H9 (cell line): ENCODE data around the gene WDR91. TPM values are rescaled to one million over a fixed set of nuclear protein-coding genes. Genes with fewer than 3 reads are reported as not detected.

Source experiments
- DNase-seq: peaks from one replicate; pipeline ENCODE4 v3.0.0-alpha.2; 2017
- H2AFZ ChIP-seq: one replicate; pipeline ENCODE4 v1.6.1; 2013; ENCODE audit warnings: mild to moderate bottlenecking, low read length, control low read depth, moderate library complexity
- H2AK5ac ChIP-seq: 2 replicates; pipeline ENCODE4 v1.6.1; 2013; ENCODE audit warnings: low read length, control low read depth, mixed read lengths; ENCODE audit not compliant: insufficient read length
- H2BK120ac ChIP-seq: one replicate; pipeline ENCODE4 v1.6.1; 2013; ENCODE audit warnings: low read depth, mild to moderate bottlenecking, low read length, control low read depth, inconsistent platforms; ENCODE audit not compliant: poor library complexity, severe bottlenecking
- H2BK12ac ChIP-seq: 2 replicates; pipeline ENCODE4 v1.6.1; 2013; ENCODE audit warnings: low read length, control low read depth, mixed read lengths, low read depth; ENCODE audit not compliant: insufficient read length
- H2BK15ac ChIP-seq: 2 replicates; pipeline ENCODE4 v1.6.1; 2013; ENCODE audit warnings: low read depth, low read length, control low read depth
- H2BK20ac ChIP-seq: one replicate; pipeline ENCODE4 v1.6.1; 2013; ENCODE audit warnings: low read depth, mild to moderate bottlenecking, low read length, control low read depth, inconsistent platforms; ENCODE audit not compliant: poor library complexity, severe bottlenecking
- H2BK5ac ChIP-seq: 2 replicates; pipeline ENCODE4 v1.6.1; 2013; ENCODE audit warnings: low read length, control low read depth, mixed read lengths; ENCODE audit not compliant: insufficient read length
- H3K14ac ChIP-seq: 2 replicates; pipeline ENCODE4 v1.6.1; 2013; ENCODE audit warnings: low read length, control low read depth; ENCODE audit not compliant: insufficient read depth
- H3K18ac ChIP-seq: 2 replicates; pipeline ENCODE4 v1.6.1; 2013; ENCODE audit warnings: low read depth, mild to moderate bottlenecking, mixed read lengths, low read length, control low read depth; ENCODE audit not compliant: insufficient read length
- H3K23ac ChIP-seq: 2 replicates; pipeline ENCODE4 v1.6.1; 2013; ENCODE audit warnings: low read length, control low read depth, mixed read lengths, low read depth; ENCODE audit not compliant: insufficient read length
- H3K23me2 ChIP-seq: 2 replicates; pipeline ENCODE4 v1.6.1; 2013; ENCODE audit warnings: low read depth, mild to moderate bottlenecking, mixed read lengths, low read length, control low read depth; ENCODE audit not compliant: insufficient read length, poor library complexity, severe bottlenecking
- H3K27ac ChIP-seq: 2 replicates; pipeline ENCODE4 v1.5.1; 2013; ENCODE audit warnings: low read length, control low read depth, mixed read lengths, low read depth; ENCODE audit not compliant: insufficient read length
- H3K27me3 ChIP-seq: 2 replicates; pipeline ENCODE4 v1.6.1; 2013; ENCODE audit warnings: low read length, control low read depth, inconsistent platforms; ENCODE audit not compliant: insufficient read depth
- H3K4ac ChIP-seq: 2 replicates; pipeline ENCODE4 v1.6.1; 2013; ENCODE audit warnings: low read depth, mild to moderate bottlenecking, control low read depth, inconsistent platforms, low read length, moderate library complexity
- H3K4me1 ChIP-seq: 2 replicates; pipeline ENCODE4 v1.6.1; 2013; ENCODE audit warnings: low read length, control low read depth, inconsistent platforms; ENCODE audit not compliant: insufficient read depth
- H3K4me2 ChIP-seq: 2 replicates; pipeline ENCODE4 v1.6.1; 2013; ENCODE audit warnings: low read length, control low read depth, mixed read lengths; ENCODE audit not compliant: insufficient read length, insufficient read depth
- H3K56ac ChIP-seq: 2 replicates; pipeline ENCODE4 v1.6.1; 2013; ENCODE audit warnings: low read depth, mild to moderate bottlenecking, mixed read lengths, low read length, control low read depth; ENCODE audit not compliant: insufficient read length
- H3K79me1 ChIP-seq: 2 replicates; pipeline ENCODE4 v1.6.1; 2013; ENCODE audit warnings: low read depth, mild to moderate bottlenecking, moderate library complexity, low read length, control low read depth, inconsistent platforms; ENCODE audit not compliant: insufficient read depth, poor library complexity, severe bottlenecking
- H3K79me2 ChIP-seq: 2 replicates; pipeline ENCODE4 v1.6.1; 2013; ENCODE audit warnings: low read length, control low read depth, inconsistent platforms; ENCODE audit not compliant: insufficient read depth
- H3K9ac ChIP-seq: 2 replicates; pipeline ENCODE4 v1.6.1; 2013; ENCODE audit warnings: low read length, control low read depth, mixed read lengths; ENCODE audit not compliant: insufficient read length; ENCODE audit errors: extremely low read depth
- H3K9me3 ChIP-seq: one replicate; pipeline ENCODE4 v1.6.1; 2013; ENCODE audit warnings: low read depth, low read length, inconsistent platforms; ENCODE audit not compliant: control insufficient read depth
- H3T11ph ChIP-seq: one replicate; pipeline ENCODE4 v1.6.1; 2013; ENCODE audit warnings: mild to moderate bottlenecking, low read length, control low read depth, inconsistent platforms
- H4K20me1 ChIP-seq: one replicate; pipeline ENCODE4 v1.6.1; 2013; ENCODE audit not compliant: control insufficient read depth, insufficient read length, insufficient read depth
- H4K5ac ChIP-seq: 2 replicates; pipeline ENCODE4 v1.6.1; 2013; ENCODE audit warnings: low read depth, mild to moderate bottlenecking, mixed read lengths, low read length, control low read depth; ENCODE audit not compliant: insufficient read length
- H4K8ac ChIP-seq: replicated peaks from 2 replicates; pipeline ENCODE4 v1.6.1; 2013; ENCODE audit warnings: low read length, control low read depth, mixed read lengths, low read depth; ENCODE audit not compliant: insufficient read length
- H4K91ac ChIP-seq: 2 replicates; pipeline ENCODE4 v1.6.1; 2013; ENCODE audit warnings: low read depth, mild to moderate bottlenecking, moderate library complexity, mixed read lengths, low read length, control low read depth; ENCODE audit not compliant: insufficient read length
- H3K27ac Mint-ChIP-seq, 3 experiments: 2 replicates in 2 of 3; 3 replicates in 1 of 3; pipeline ENCODE4 v1.8.0; 2020 to 2021; ENCODE audit warnings: mixed read lengths in 3 of 3, mild to moderate bottlenecking in 1 of 3, moderate library complexity in 1 of 3
- H3K27me3 Mint-ChIP-seq: 2 replicates; pipeline ENCODE4 v1.8.0; 2021; ENCODE audit warnings: low read depth, mild to moderate bottlenecking, moderate library complexity, mixed read lengths
- H3K36me3 Mint-ChIP-seq, 3 experiments: 2 replicates in 2 of 3; 3 replicates in 1 of 3; pipeline ENCODE4 v1.8.0; 2020 to 2021; ENCODE audit warnings: low read depth in 3 of 3, mixed read lengths in 3 of 3; ENCODE audit not compliant: insufficient read depth in 1 of 3
- H3K4me1 Mint-ChIP-seq, 2 experiments: 2 replicates each; pipeline ENCODE4 v1.8.0; 2020; ENCODE audit warnings: mixed read lengths in 2 of 2
- H3K4me3 Mint-ChIP-seq, 2 experiments: 2 replicates in 1 of 2; 3 replicates in 1 of 2; pipeline ENCODE4 v1.8.0; 2020 to 2021; ENCODE audit warnings: mild to moderate bottlenecking in 2 of 2, mixed read lengths in 2 of 2, moderate library complexity in 1 of 2
- H3K9me3 Mint-ChIP-seq, 2 experiments: 2 replicates in 1 of 2; 3 replicates in 1 of 2; pipeline ENCODE4 v1.8.0; 2020; ENCODE audit warnings: mild to moderate bottlenecking in 2 of 2, mixed read lengths in 2 of 2, moderate library complexity in 1 of 2
- WGBS: extraction: QIAGEN DNeasy Blood & Tissue Kit; methylation state at CpG from one replicate; pipeline ENCODE4 v1.1.7; 2013; ENCODE audit warnings: missing lambda C conversion rate, low lambda C conversion rate, mixed read lengths; ENCODE audit not compliant: insufficient read length; ENCODE audit errors: extremely low coverage; 5-methylcytosine and 5-hydroxymethylcytosine counted together
- total RNA-seq: library from RNA; stranded (reverse); gene quantifications from 2 replicates; pipeline ENCODE4 v1.2.1, GENCODE V29; 2021
- TF ChIP-seq, protein P1 (sequence below): fragments of 200-600 bp; sonication (generic); conservative IDR thresholded peaks from 3 replicates; pipeline ENCODE4 v1.8.0; 2021; ENCODE audit warnings: antibody characterized with exemption, mild to moderate bottlenecking

Gene WDR91
- total RNA-seq, 1 experiment from 2014 or later, result 9.4 TPM

GRCh38 chr7:135166338-135166990, 44.9 kb downstream of the WDR91 start:
- Histone ChIP-seq H3K9ac (no peak overlapping the region), H3K79me1 (no peaks in the 10 kb centered on the region), H2BK5ac (no peak overlapping the region), H3K23me2 (peaks cover 8% of the 10 kb centered on the region), H4K20me1 (no peaks in the 10 kb centered on the region), H3K18ac (no peak overlapping the region), H2BK12ac (no peak overlapping the region), H3K4me2 (no peak overlapping the region), H4K5ac (no peak overlapping the region), H2BK120ac (no peak overlapping the region), H2AFZ (no peak overlapping the region), H4K8ac (no peak overlapping the region), H3K4ac (no peak overlapping the region), H3K79me2 (no peaks in the 10 kb centered on the region; the same call in 1 of the 2 replicates), H2BK20ac (no peak overlapping the region), H3K23ac (no peak overlapping the region), H3K27ac (no peak overlapping the region), H4K91ac (no peak overlapping the region), H3K4me1 (0 out of 2 replicates have a peak, but pooled peaks cover 2% of the 10 kb centered on the region), H2AK5ac (no peak overlapping the region), H3K27me3 (no peaks in the 10 kb centered on the region), H2BK15ac (no peak overlapping the region), H3K14ac (no peak overlapping the region), H3T11ph (no peak overlapping the region), H3K56ac (no peak overlapping the region), H3K9me3 (no peaks in the 10 kb centered on the region)
- no peak overlapping the region for H3K27ac Mint-ChIP-seq
- WGBS, result no CpG with 5 or more reads among the region's 18 CpGs
- TF ChIP-seq, protein P1, sequence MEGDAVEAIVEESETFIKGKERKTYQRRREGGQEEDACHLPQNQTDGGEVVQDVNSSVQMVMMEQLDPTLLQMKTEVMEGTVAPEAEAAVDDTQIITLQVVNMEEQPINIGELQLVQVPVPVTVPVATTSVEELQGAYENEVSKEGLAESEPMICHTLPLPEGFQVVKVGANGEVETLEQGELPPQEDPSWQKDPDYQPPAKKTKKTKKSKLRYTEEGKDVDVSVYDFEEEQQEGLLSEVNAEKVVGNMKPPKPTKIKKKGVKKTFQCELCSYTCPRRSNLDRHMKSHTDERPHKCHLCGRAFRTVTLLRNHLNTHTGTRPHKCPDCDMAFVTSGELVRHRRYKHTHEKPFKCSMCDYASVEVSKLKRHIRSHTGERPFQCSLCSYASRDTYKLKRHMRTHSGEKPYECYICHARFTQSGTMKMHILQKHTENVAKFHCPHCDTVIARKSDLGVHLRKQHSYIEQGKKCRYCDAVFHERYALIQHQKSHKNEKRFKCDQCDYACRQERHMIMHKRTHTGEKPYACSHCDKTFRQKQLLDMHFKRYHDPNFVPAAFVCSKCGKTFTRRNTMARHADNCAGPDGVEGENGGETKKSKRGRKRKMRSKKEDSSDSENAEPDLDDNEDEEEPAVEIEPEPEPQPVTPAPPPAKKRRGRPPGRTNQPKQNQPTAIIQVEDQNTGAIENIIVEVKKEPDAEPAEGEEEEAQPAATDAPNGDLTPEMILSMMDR, result no peak
- no peak for DNase-seq
- H3K4me1 Mint-ChIP-seq, result peaks cover 20% of the 10 kb centered on the region in 2 experiments
- no peak overlapping the region for H3K4me3 Mint-ChIP-seq
- no peaks in the 10 kb centered on the region for H3K27me3 Mint-ChIP-seq
- peaks cover 16 to 22% of the 10 kb centered on the region in 2 experiments for H3K9me3 Mint-ChIP-seq
- H3K36me3 Mint-ChIP-seq, result peaks cover 64 to 75% (median 74%) of the 10 kb centered on the region in 3 experiments
